ENCODE measurements around the gene SUV39H1.
"Not testable (repeated sequence)": the region's sequence is repeated elsewhere in the genome, so short reads cannot be mapped to it uniquely, and the experiment has no call there.

Gene SUV39H1

GRCh38 chrX:48696301-48696908 lies at the start of gene SUV39H1:
Gene SUV39H1 (plus strand): TSS chrX:48696734. CDS start chrX:48696785, 51 bp downstream.
- DNase-seq (ENCODE audit: low read depth, low spot score) = peak; percentile 63

DNA sequence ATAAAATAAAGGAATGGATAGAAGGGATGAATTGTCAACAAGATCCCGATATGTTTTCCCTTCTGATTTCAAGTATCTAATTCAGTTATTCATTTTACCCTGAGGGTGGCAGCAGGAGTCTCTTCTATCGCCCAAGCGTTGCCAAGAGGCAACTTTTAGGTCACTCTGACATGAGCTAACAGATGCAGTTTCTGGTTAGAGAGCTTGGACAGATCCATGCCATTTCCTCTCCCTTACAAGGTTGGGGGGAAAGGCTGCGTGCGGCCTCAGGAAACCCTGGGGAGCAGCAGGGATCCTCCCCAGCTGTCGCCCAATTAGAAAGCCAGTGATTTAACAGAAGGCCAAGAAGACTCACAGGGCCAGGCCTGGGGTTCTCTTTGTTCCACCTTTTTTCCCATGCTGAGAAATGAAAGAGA lies 48.2 kb upstream of the SUV39H1 start:
- no peak for DNase-seq (ENCODE audit: low read depth, low spot score)

- no peak for DNase-seq (ENCODE audit: low read depth, low spot score)
Observed at GRCh38 chrX:48649102-48649501, 47.4 kb upstream of the SUV39H1 start.

DNA sequence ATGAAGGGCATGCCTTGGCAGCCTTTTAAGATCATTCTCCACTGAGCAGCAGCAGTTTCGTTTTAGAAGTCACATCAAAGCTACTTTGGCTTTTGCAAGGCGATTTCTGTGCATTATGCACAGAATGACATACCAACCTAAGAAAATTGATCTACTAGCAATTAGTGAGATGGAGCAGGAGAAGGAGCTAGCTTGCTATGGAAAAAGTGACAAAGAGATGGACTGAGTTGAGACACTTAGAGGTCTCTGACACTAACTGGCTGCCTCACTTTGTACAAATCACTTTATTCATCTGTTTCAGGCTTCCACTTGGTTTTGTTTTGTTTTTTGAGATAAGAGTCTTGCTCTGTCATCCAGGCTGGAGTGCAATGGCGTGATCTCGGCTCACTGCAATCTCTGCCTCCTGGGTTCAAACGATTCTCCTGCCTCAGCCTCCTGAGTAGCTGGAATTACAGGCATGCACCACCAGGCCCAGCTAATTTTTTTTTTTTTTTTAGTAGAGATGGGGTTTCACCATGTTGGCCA lies 44.4 kb upstream of the SUV39H1 start:
- DNase-seq (ENCODE audit: low read depth, low spot score) = not testable (repeated sequence)

DNA sequence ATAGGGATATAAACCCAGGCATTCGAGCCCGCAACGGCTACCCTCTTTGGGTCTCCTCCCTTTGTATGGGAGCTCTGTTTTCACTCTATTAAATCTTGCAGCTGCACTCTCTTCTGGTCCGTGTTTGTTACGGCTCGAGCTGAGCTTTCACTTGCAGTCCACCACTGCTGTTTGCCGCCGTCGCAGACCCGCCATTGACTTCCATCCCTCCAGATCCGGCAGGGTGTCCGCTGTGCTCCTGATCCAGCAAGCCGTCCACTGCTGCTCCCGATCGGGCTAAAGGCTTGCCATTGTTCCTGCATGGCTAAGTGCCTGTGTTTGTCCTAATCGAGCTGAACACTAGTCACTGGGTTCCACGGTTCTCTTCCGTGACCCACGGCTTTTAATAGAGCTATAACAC lies 41.8 kb upstream of the SUV39H1 start:
- not testable (repeated sequence) for DNase-seq (ENCODE audit: low read depth, low spot score)

DNA sequence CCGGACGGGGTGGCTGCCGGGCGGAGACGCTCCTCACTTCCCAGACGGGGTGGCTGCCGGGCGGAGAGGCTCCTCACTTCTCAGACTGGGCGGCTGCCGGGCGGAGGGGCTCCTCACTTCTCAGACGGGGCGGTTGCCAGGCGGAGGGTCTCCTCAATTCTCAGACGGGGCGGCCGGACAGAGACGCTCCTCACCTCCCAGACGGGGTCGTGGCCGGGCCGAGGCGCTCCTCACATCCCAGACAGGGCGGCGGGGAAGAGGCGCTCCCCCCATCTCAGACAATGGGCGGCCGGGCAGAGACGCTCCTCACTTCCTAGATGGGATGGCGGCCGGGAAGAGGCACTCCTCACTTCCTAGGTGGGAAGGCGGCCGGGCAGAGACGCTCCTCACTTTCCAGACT lies 36.8 kb upstream of the SUV39H1 start:
- not testable (repeated sequence) for DNase-seq (ENCODE audit: low read depth, low spot score)

GRCh38 chrX:48663241-48663640 lies 33.3 kb upstream of the SUV39H1 start:
- DNase-seq (ENCODE audit: low read depth, low spot score) = no peak

- DNase-seq (ENCODE audit: low read depth, low spot score) = no peak
Observed at GRCh38 chrX:48664156-48664555, 32.4 kb upstream of the SUV39H1 start.

- no peak for DNase-seq (ENCODE audit: low read depth, low spot score)
Observed at GRCh38 chrX:48665991-48666390, 30.5 kb upstream of the SUV39H1 start.

DNA sequence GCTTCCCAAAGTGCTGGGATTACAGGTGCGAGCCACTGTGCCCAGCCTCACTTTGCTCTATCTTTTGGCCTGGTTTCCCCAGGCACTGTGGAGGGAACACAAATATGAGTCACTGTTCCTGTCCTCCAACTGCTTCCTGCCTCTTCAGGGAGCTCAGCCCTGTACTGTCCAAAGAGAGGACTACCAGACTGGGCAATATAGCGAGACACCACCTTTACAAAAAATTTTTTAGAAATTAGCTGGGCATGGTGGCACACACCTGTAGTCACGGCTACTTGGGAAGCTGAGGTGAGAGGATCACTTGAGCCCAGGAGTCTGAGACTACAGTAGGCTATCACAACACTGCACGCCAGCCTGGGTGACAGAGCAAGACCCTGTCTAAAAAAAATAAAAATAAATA lies 29.9 kb upstream of the SUV39H1 start:
- no peak for DNase-seq (ENCODE audit: low read depth, low spot score)

DNA sequence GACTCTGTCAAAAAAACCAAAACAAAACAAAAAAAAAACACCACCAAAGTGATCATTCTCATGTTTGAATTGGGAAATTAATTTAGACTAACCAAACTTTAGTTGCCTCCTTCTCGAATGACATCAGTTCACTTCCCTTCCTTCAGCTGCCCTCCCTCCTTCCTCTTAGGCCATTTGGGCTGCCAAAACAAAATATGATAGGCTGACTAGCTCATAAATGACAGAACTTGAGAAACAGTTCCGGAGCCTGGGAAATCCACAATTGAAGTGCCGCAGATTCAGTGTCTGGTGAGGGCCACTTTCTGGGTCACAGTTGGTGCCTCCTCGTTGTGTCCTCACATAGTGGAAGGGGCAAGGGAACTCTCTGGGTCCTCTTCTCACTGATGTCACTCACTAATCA lies 29.0 kb upstream of the SUV39H1 start:
- no peak for DNase-seq (ENCODE audit: low read depth, low spot score)

GRCh38 chrX:48668187-48668586 lies 28.3 kb upstream of the SUV39H1 start:
- DNase-seq (ENCODE audit: low read depth, low spot score) = not testable (repeated sequence)

DNA sequence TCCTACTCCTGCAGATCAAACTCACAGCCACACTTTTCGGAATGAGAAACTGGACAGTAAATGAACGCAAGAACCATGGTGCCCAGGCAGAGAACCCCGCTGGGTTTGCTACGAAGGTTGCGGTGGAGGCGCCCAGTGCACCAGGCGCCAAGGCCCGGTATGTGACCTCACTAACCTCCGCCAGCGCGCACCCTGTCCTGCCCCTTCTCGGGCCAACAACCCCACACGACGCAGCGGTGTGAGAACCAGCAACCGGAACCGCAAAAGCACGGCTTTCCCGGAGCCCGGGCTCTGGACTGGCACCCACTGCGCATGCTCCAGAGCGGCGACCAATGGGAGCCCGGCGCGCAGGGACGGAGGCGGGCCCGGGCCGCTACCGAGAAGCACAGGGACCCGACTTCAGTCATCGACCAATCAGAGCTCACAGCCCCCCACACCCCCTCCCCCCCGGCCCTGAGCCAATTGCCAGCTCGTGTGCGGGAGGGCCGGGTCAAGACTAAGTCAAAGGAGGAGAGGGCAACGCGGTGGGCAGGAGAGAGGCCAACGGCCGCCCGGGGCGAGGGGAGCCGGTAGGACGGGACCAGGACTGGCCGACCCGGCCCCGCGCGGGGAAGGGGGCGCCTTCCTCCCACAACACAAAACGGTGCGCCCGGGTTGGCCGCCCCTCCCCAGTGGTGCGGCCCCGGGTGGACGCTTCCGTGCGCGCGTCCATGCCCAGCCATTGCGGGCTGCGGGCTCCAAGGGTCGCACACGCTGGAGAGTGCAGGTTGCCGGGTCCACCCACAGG lies 20.2 kb upstream of the SUV39H1 start:
- DNase-seq (ENCODE audit: low read depth, low spot score) = peak; percentile 70

- DNase-seq (ENCODE audit: low read depth, low spot score) = no peak
Observed at GRCh38 chrX:48676893-48677270, 19.7 kb upstream of the SUV39H1 start.

GRCh38 chrX:48677516-48677915 lies 19.0 kb upstream of the SUV39H1 start:
- no peak for DNase-seq (ENCODE audit: low read depth, low spot score)

- not testable (repeated sequence) for DNase-seq (ENCODE audit: low read depth, low spot score)
Observed at GRCh38 chrX:48680467-48680866, 16.1 kb upstream of the SUV39H1 start.

DNA sequence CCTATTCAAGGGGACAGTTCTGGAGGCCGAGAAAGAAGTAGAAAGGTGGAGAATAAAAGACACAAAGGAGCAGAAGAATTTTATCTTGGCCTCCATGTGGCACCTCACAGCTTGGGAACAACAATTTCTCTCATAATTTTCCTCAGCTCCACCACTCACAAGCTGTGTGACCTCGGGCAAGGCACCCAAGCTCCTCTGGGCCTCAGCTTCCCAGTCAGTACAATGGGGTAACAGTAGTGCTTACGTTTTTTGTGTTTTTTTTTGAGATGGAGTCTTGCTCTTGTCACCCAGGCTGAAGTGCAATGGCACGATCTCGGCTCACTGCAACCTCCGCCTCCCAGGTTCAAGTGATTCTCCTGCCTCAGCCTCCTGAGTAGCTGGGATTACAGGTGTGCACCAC lies 15.6 kb upstream of the SUV39H1 start:
- not testable (repeated sequence) for DNase-seq (ENCODE audit: low read depth, low spot score)

DNA sequence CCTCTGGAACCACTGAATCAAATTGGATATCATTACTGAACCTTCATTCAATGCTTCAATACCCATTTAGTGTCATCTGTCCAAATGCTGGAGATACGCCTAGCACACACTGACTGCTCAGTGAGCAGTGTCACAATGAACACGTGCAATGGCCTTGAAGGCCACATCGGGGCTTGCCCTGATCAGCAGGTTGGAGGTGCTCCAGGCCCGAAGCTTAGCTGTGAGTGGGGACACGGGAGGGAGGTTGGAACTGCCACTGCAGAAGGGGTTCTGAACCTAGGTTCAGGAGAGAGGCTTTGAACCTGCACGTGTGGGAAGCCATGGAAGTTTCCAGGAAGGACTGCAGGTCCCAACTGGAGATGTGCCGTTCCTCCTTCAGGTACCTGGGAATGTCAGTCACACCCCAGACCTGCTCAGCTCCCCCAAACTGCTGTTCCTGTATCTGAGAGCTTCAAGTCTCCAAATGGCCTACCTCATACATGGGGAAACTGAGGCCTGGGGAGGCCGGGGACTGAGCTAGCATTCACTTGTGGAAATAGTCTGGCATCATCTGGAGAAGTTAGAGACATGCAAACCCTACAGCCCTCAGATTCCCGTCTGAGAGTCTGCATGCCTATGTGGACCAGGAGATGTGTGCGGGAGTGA lies 14.9 kb upstream of the SUV39H1 start:
- no peak for DNase-seq (ENCODE audit: low read depth, low spot score)

- DNase-seq (ENCODE audit: low read depth, low spot score) = not testable (repeated sequence)
Observed at GRCh38 chrX:48682795-48683194, 13.7 kb upstream of the SUV39H1 start.

- DNase-seq (ENCODE audit: low read depth, low spot score) = no peak
Observed at GRCh38 chrX:48683411-48683982, 13.0 kb upstream of the SUV39H1 start, which contains the start of gene WAS. Gene WAS (plus strand): TSS chrX:48683799. CDS start chrX:48683854, 55 bp downstream.

DNA sequence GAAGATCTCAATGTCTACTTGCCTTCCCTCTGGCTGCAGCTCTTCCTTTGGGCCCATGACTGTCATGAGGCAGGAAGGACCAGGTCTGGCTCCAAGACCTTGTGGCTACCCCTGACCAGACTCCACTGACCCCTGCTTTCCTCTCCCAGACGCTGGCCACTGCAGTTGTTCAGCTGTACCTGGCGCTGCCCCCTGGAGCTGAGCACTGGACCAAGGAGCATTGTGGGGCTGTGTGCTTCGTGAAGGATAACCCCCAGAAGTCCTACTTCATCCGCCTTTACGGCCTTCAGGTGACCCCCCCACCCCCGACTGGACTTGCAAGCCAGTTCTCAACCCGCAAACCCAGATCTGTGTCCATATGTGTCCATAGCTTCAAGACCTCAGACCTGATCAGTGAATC lies 12.4 kb upstream of the SUV39H1 start:
- DNase-seq (ENCODE audit: low read depth, low spot score) = no peak

DNA sequence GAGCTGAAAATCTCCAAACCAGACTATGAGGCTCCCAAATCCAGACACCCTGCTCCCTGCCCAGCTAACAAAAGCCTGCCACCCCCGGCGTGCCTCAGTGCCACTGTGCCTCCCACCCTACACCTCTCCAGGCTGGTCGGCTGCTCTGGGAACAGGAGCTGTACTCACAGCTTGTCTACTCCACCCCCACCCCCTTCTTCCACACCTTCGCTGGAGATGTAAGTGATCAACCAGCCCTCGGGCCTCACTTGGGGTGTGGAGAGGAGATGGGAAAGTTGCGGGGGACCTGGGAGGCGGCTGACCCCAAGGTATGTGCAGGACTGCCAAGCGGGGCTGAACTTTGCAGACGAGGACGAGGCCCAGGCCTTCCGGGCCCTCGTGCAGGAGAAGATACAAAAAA lies 11.1 kb upstream of the SUV39H1 start:
- DNase-seq (ENCODE audit: low read depth, low spot score) = no peak
